Activated naive CD8-positive, alpha-beta T cell (primary cell): ENCODE data around the gene GAMT.

Source experiments
- H3K27ac Mint-ChIP-seq: one replicate; pipeline ENCODE4 v1.8.0; 2021; ENCODE audit warnings: mixed read lengths
- H3K27me3 Mint-ChIP-seq: one replicate; pipeline ENCODE4 v1.8.0; 2021; ENCODE audit warnings: mixed read lengths
- H3K36me3 Mint-ChIP-seq: one replicate; pipeline ENCODE4 v1.8.0; 2021; ENCODE audit warnings: mixed read lengths
- H3K4me1 Mint-ChIP-seq: one replicate; pipeline ENCODE4 v1.8.0; 2021; ENCODE audit warnings: low read depth, mixed read lengths
- H3K4me3 Mint-ChIP-seq: one replicate; pipeline ENCODE4 v1.8.0; 2021; ENCODE audit warnings: mild to moderate bottlenecking, mixed read lengths
- H3K9me3 Mint-ChIP-seq: one replicate; pipeline ENCODE4 v1.8.0; 2021; ENCODE audit warnings: low read depth, mixed read lengths

The GAMT gene

DNA sequence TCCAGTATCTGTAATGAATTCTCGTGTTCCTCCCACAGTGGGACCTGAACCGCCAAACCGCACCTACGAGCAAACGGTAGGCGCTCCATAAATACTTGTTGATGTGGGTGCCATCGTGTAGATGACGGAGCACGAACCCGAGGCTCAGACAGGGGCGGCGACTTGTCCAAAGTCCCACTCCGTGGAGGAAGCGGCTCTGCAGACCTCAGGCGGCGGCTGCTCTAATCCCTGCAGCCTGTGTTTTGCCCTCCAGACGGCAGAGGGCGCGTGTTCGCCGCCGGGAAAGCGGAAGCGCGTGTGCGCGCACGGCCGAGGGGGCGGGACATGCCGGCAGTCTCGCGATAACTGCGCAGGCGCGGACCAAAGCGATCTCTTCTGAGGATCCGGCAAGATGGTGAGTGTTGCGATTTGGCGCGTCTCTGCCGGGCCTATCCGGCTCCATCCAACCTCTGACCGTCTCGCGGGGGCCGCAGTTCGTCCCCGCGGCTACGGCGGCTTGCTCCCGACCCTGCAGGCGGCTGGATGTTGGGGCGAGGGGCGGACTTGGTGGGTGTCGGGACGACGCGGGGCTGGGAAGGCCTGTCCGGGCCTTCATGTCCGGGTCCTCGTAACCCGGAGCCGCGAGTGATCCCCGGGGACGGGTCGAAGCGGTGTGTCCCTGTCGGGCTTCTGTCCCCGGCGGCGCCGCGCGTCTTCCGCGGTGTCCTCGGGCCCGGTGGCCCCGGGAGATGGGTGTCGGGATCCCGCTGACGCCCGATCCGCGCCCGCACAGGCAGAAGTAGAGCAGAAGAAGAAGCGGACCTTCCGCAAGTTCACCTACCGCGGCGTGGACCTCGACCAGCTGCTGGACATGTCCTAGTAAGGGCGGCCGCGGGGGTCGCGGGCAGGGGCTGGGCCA lies 36.9 kb upstream of the GAMT start, which contains the start of gene RPS15:
Gene RPS15 (plus strand): TSS at position 362 of the 898 bp plus-strand sequence. CDS start 30 bp downstream, at position 392.
- Mint-ChIP-seq H3K27ac (peak within 1 kb of the TSS; percentile 99), H3K9me3 (no peaks in the 10 kb centered on the region), H3K27me3 (no peaks in the 10 kb centered on the region), H3K4me1 (peaks cover 23% of the 10 kb centered on the region), H3K36me3 (no peaks in the 10 kb centered on the region), H3K4me3 (peak within 1 kb of the TSS; percentile 95)

DNA sequence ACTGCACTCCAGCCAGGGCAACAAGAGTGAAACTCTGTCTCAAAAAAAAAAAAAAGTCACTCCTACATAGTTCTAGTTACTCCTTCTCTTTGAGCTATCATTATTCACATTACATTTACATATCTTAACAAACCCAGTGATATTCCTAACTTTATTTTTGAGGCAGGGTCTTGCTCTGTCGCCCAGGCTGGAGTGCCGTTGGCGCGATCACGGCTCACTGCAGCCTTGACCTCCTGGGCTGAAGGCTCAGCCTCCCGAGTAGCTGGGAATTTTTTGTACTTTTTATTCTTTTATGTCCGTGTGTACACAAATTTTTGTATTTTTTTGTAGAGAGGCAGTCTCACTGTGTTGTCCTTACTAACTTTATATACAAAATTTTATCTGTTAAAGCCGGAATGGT lies 36.3 kb upstream of the GAMT start:
- Mint-ChIP-seq H3K27ac (no peak overlapping the region), H3K4me3 (peak overlapping the region; percentile 95), H3K36me3 (no peaks in the 10 kb centered on the region), H3K4me1 (peaks cover 21% of the 10 kb centered on the region), H3K27me3 (no peaks in the 10 kb centered on the region), H3K9me3 (no peaks in the 10 kb centered on the region)

DNA sequence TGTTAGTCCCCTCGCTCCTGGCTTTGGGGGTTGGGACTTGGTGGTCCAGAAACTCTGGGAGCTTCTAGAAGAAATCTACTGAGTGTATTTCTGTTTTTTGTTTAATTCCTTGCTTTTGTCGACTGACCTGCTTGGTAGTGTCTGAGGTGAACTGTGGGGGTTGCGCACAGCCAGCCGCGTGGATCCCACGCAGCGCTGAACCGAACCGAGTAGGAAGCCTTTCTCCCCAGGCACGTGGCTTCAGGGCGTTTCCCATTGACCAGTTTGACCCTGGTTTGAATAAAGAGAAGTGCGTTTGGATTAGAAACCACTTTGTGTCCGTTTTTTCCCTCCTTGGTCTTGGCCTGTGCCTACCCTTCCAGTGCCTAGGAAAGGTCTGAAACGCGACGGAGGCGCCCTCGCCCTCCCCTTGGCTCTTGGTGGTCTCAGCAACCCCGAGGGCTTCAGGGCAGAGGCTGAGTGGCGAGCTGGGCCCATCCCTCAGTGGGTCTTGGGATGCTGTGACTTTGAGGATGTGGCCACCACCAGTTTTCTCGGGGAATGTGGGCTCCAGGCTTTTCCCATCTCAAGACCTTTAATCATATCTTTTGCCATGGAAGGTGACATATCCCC lies 34.1 kb upstream of the GAMT start:
- no peaks in the 10 kb centered on the region for H3K27me3 Mint-ChIP-seq
- no peaks in the 10 kb centered on the region for H3K36me3 Mint-ChIP-seq
- no peak overlapping the region for H3K27ac Mint-ChIP-seq
- no peak overlapping the region for H3K4me3 Mint-ChIP-seq
- peaks cover 10% of the 10 kb centered on the region for H3K4me1 Mint-ChIP-seq
- H3K9me3 Mint-ChIP-seq: no peaks in the 10 kb centered on the region

DNA sequence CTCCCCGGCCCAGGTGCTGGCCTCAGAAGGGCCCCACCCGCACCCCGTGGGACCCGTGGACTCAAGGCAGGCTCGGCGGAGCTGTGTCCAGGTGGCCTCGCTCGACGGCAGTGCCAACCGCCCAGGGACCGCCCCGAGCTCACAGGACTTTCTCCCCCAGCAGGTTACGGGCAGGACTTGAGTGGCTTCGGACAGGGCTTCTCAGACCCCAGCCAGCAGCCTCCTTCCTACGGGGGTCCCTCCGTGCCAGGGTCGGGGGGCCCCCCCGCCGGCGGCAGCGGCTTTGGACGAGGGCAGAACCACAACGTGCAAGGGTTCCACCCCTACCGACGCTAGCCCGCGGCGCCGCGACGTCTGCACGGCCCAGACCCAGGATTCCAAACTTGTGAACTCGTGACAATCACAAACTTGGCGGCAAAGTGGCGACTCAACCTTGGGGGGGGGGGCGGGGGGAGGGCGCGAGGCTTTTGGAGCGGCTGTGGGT lies 33.3 kb upstream of the GAMT start:
- H3K9me3 Mint-ChIP-seq: no peaks in the 10 kb centered on the region
- no peak overlapping the region for H3K27ac Mint-ChIP-seq
- no peaks in the 10 kb centered on the region for H3K36me3 Mint-ChIP-seq
- H3K4me3 Mint-ChIP-seq: no peak overlapping the region
- H3K27me3 Mint-ChIP-seq: no peaks in the 10 kb centered on the region
- H3K4me1 Mint-ChIP-seq: peaks cover 6% of the 10 kb centered on the region

DNA sequence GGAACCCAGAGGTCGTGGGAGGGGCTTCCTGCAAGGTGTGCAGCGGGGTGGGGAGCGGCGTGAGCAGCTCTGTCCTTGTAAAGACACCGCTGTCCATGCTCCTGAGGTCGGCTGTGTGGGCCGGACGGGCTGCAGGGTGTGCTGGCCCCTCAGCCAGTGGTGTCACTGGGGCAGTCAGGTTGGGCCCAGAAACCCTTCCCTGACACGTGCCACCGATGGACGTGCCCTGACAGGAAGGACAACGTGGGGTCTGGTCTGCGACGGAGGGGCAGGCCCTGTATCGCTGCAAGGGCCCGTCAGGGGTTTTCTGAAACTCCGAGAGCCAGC lies 32.7 kb upstream of the GAMT start:
- Mint-ChIP-seq H3K9me3 (no peaks in the 10 kb centered on the region), H3K4me1 (peaks cover 6% of the 10 kb centered on the region), H3K27ac (no peak overlapping the region), H3K36me3 (no peaks in the 10 kb centered on the region), H3K27me3 (no peaks in the 10 kb centered on the region), H3K4me3 (no peak overlapping the region)

DNA sequence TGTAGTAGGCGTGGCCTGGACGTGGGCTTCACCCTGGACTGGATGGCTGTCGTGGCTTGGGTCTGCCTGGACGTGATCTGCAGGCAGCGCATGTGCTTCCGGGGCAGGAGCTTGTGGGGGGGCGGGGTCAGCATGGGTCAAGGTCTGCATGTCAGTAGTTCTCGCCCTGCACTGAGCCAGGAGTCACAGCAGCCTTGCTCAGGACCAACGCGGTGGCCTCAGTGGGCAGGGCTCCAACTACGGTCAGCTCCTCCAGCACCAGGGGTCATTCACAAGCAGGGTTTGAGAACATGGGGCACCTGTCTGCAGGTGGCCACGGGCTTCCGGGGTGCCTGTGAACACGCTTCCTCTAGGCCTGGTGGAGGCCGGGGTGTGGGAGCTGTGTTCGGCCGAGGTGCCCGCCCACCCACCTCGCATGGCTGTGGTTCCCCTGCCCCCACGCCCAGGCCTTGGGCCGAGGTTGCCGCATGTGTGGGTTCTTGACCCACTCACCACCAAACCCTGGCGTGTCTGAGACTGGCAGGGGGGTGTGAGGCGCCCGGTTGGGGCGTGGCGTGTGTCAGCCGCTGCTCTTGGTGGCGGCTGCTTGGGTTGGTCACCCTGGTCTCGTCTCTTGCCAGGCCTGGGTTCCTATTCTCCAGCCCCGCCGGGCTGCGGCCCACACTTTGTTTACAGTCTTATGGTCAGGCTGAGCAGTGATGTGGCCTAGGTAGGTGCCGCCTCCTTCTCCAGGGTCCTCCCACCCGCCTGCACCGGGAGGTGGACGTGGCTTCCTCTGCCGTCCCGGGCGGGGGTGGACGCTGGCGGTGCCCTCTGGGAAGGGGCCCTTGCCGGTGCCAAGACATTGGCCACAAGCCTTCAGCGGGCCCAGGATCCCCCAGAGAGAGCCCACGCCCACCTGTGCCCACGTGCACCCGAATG lies 32.0 kb upstream of the GAMT start:
- Mint-ChIP-seq H3K27me3 (no peaks in the 10 kb centered on the region), H3K9me3 (no peaks in the 10 kb centered on the region), H3K4me1 (peaks cover 6% of the 10 kb centered on the region), H3K4me3 (no peak overlapping the region), H3K27ac (no peak overlapping the region), H3K36me3 (no peaks in the 10 kb centered on the region)

DNA sequence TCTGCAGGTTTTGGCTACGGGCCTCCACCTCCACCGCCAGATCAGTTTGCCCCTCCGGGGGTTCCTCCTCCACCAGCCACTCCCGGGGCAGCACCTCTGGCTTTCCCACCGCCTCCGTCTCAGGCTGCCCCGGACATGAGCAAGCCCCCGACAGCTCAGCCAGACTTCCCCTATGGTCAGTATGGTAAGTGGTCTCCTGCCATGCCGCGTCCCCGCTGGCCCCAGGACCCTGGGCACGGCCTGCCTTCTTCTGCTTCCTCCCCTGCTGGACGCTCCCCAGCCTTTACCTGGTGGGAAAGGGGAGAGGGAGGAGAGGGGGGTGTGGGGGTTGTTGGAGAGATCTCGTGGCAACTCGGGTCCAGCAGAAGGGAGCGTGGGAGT lies 31.2 kb upstream of the GAMT start:
- no peak overlapping the region for H3K27ac Mint-ChIP-seq

DNA sequence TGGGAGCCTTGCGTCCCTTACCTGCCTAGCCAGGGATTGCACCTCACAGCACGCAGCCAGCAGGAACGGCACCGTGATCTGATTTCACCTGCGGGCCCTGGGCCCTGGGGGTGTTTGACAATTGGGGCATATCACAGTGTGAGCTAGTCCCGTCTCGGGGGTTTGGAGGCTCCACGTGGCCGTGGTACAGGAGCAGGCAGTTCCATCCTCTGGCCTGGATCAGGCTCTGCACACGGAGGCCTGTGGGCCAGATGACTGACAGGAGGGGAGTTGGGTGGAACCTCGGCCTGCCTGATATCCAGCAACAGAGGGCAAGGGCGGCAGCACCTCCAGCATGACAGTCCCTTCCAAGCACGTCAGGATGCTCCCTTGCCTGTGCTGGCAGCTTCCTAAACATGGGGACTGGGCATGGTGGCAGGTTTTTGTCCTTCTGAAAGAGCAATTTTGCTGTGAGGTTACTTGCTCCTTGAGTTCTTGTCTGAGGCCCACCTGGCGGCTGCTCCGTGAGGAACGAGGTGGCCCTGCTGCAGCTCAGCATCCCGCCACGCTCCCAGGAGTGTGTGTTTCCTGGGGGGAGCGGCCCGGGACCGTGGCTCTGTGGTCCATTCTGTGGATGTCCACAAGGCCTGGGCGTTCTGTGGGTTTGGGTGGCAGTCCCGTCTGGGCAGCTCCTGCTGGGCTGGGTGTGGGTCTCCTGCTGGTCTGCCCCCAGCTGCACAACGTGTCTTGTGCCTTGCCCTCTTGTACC lies 30.6 kb upstream of the GAMT start:
- H3K9me3 Mint-ChIP-seq: no peaks in the 10 kb centered on the region
- no peaks in the 10 kb centered on the region for H3K27me3 Mint-ChIP-seq
- H3K4me3 Mint-ChIP-seq: no peak overlapping the region
- H3K36me3 Mint-ChIP-seq: no peaks in the 10 kb centered on the region
- no peak overlapping the region for H3K27ac Mint-ChIP-seq
- H3K4me1 Mint-ChIP-seq: no peaks in the 10 kb centered on the region

More for the DNA sequence above, 31.2 kb upstream of the GAMT start:
- Mint-ChIP-seq H3K4me1 (peaks cover under 1% of the 10 kb centered on the region), H3K36me3 (no peaks in the 10 kb centered on the region), H3K9me3 (no peaks in the 10 kb centered on the region), H3K4me3 (no peak overlapping the region), H3K27me3 (no peaks in the 10 kb centered on the region)

DNA sequence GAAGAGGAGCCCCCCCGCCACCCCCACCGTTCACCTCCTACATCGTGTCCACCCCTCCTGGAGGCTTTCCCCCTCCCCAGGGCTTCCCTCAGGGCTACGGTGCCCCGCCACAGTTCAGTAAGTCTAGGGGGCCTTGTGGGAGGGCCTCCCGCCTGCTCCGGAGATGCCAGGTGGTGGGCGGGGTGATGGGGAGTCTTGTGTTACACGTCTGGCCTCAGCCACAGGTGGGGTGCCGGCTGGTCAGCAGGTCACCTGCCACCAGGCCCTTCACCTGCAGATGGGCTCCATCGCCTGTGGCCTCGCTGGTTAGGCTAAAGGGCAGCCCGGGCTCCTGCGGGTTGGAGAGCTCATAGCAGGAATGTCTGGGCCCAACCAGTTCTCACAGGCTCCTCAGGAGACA lies 28.9 kb upstream of the GAMT start:
- Mint-ChIP-seq H3K36me3 (no peaks in the 10 kb centered on the region), H3K9me3 (no peaks in the 10 kb centered on the region), H3K27me3 (no peaks in the 10 kb centered on the region), H3K4me1 (no peaks in the 10 kb centered on the region), H3K27ac (no peak overlapping the region), H3K4me3 (no peak overlapping the region)

DNA sequence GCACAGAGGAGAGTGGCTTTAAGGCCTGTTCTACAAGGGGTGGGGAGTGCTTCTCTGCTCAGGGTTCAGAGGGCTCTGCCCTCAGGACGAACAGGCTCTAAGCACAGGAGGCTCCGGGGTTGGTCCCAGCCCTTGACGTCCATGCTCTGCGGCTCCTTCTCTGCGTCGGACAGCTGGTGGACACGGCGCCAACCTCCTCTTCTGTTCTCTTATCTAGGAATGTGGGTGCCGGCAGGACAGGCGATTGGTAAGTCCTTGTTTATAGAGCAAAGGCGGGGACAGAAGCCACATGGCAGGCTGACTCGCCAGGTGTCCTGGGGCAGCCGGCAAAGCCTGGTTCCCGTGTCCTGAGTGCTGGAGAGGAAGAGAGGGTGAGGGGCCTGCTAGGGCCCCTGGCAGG lies 28.4 kb upstream of the GAMT start:
- Mint-ChIP-seq H3K27me3 (no peaks in the 10 kb centered on the region), H3K27ac (no peak overlapping the region), H3K4me3 (no peak overlapping the region), H3K9me3 (no peaks in the 10 kb centered on the region), H3K36me3 (no peaks in the 10 kb centered on the region), H3K4me1 (peaks cover 2% of the 10 kb centered on the region)

DNA sequence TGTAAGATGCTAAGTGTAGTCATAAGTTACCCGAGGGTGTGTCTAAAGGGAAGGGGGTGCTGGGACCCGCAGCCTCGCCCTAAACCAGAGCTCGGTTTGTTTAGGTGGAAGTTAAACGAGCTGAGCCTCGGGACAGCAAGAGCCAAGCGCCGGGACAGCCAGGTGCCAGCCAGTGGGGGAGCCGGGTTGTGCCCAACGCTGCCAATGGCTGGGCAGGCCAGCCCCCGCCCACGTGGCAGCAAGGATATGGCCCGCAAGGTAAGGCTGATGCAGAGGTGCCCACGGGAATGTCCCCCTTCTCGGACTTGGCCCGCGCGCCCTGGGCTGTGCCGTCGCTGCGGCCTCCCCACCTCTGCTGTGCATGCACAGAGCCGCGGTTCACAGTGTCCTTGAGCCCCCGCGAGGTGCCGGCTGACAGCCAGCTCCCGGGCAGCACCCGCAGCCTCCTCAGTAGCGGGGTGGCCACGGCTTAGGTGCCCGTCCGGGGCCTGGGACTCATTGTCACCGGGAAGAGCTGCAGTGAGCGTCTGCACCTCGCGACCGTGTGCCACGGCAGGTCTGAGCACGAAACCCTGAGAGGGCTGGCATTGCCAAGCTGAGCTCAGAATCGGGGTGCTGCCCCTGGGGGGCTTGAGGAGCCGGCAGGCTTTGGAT lies 27.5 kb upstream of the GAMT start:
- no peaks in the 10 kb centered on the region for H3K27me3 Mint-ChIP-seq
- no peaks in the 10 kb centered on the region for H3K36me3 Mint-ChIP-seq
- H3K4me3 Mint-ChIP-seq: no peak overlapping the region
- no peaks in the 10 kb centered on the region for H3K9me3 Mint-ChIP-seq
- no peak overlapping the region for H3K27ac Mint-ChIP-seq
- H3K4me1 Mint-ChIP-seq: peaks cover 2% of the 10 kb centered on the region

DNA sequence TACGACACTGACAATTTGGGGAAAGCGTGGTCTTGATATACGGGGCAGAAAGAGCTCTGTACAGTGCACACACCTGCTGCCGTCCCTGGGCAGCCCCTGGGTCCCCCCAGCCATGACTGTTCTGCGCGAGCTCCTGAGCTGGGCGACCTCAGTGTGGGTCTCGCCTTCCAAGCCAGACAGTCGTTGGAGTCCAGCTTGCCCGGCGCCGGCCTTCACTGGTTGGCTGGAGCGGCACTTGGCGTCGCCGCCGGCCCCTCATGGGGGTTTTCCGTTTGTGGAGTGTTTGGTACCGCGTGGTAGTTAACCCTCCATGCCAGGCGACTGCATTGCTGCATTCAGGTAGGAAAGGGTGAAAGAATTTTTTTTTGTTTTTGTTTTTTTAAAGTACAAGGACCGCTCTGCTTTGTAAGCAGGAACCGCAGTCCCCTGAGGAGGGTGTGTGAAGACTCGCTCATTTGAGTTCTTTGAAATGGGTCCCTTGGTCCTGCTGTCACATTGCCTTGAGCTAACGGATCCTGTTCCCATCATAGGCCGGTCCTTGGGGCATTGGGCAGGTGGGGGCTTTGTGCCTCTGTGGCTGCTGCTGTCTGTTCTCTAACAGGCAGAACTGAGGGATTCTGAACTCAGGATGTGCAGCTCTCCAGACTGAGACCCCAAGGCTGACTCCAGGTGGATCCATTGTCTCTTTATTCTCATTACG lies 26.0 kb upstream of the GAMT start:
- Mint-ChIP-seq H3K27ac (no peak overlapping the region), H3K4me1 (peaks cover 2% of the 10 kb centered on the region), H3K9me3 (no peaks in the 10 kb centered on the region), H3K36me3 (no peaks in the 10 kb centered on the region), H3K4me3 (no peak overlapping the region), H3K27me3 (no peaks in the 10 kb centered on the region)

DNA sequence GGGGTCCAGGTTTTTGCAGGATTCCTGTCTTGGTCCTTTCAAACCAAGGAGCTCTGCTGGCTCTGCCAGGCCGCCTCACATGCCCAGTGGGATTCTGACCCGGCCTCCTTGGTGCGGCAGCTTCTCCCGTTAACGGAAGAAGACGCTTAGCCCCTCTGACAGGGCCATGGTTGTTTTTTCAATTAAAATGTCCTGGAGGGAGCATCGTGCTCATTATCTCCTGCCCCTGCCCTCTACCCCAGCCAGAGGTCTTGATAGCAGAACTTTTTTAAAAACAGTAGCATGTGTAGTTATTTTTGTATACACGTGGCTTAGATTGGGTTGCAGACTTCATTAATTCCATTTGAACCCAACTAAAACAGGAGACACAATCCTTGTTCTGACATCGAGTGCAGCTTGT lies 25.4 kb upstream of the GAMT start:
- Mint-ChIP-seq H3K27me3 (no peaks in the 10 kb centered on the region), H3K4me1 (peaks cover 2% of the 10 kb centered on the region), H3K36me3 (no peaks in the 10 kb centered on the region), H3K27ac (no peak overlapping the region), H3K4me3 (no peak overlapping the region), H3K9me3 (no peaks in the 10 kb centered on the region)
